ENCODE measurements around the gene RABGEF1. TPM values are rescaled to one million over a fixed set of nuclear protein-coding genes. Genes with fewer than 3 reads are reported as not detected.
"Not testable (repeated sequence)": the region's sequence is repeated elsewhere in the genome, so short reads cannot be mapped to it uniquely, and the experiment has no call there.

RABGEF1 gene
- total and polyA plus RNA-seq, 2 donors, result 22.9 to 30.1 TPM

DNA sequence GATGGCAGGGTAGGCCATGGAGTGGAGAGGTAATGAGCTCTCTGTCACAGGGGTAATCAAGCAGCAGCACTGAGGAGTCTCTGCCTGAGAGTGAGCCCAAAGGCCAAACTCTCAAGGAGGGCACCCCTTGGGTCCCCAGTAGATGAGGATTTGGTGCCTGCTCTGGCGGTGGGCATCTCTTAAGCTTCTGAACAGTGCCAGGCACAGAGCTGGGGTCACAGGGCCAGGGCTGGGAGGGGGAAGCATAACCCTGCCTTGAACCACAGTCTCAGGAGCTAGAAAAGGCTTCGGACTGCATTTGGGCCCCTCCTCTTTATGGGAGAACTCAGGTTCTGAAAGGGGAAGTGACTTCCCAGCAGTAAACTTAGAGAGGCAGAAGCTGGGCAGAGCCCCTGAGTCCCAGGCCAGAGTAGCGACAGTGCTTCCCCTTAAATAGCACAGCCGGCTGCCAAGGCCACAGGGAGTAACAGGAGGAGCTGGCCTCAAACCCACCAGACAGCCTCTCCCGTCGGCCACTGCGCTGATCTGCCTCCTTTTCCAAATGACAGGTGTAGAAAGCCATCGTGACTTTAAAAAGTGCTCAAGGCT, 76.8 kb downstream of the RABGEF1 start:
- WGBS, result 63% methylated on average over 7 of the region's 8 CpGs
- H3K36me3 ChIP-seq (ENCODE audit: insufficient read depth); DNase-seq (ENCODE audit: extremely low spot score); H3K4me1 ChIP-seq (ENCODE audit: insufficient read depth); H3K27ac ChIP-seq (ENCODE audit: low read depth); H3K4me3 ChIP-seq (ENCODE audit: low read depth, low read length): not testable (repeated sequence)

- H3K27ac ChIP-seq (ENCODE audit: low read depth); H3K36me3 ChIP-seq (ENCODE audit: insufficient read depth); H3K4me3 ChIP-seq (ENCODE audit: low read depth, low read length); DNase-seq (ENCODE audit: extremely low spot score); H3K4me1 ChIP-seq (ENCODE audit: insufficient read depth): not testable (repeated sequence)
- WGBS, result 77% methylated on average over 7 of the region's 7 CpGs
Observed at GRCh38 chr7:66817956-66818355, 77.4 kb downstream of the RABGEF1 start.

- Histone ChIP-seq H3K36me3 (ENCODE audit: insufficient read depth) (no peaks in the 10 kb centered on the region), H3K4me1 (ENCODE audit: insufficient read depth) (no peaks in the 10 kb centered on the region), H3K4me3 (ENCODE audit: low read depth, low read length) (no peak overlapping the region), H3K27ac (ENCODE audit: low read depth) (no peak overlapping the region)
- WGBS, result 85% methylated on average over 7 of the region's 7 CpGs
- no peak for DNase-seq (ENCODE audit: extremely low spot score)
Observed at GRCh38 chr7:66824041-66824440, 83.5 kb downstream of the RABGEF1 start.

DNA sequence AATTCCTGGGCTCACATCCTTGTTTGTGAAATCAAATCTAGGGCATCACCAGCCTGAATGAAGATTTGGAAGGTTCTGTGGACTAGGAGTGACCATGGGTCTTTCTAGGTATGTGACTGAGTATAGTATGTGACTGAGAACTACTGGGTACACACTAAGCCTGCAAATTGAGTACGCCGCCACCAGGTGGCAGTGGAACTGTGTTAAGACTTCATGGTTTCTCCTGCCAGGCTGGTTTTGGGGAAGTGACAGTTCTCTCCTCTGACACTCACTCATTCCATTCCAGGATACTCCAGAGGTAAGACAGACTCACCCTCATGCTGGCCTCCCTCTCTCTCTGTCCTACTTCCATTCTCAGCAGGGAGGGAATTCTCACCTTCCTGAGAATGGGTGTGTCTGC, 85.0 kb downstream of the RABGEF1 start:
- not testable (repeated sequence) for H3K27ac ChIP-seq (ENCODE audit: low read depth); H3K4me3 ChIP-seq (ENCODE audit: low read depth, low read length); H3K4me1 ChIP-seq (ENCODE audit: insufficient read depth); H3K36me3 ChIP-seq (ENCODE audit: insufficient read depth); DNase-seq (ENCODE audit: extremely low spot score)
- 33% methylated on average over 2 of the region's 2 CpGs for WGBS

GRCh38 chr7:66826649-66827048, 86.1 kb downstream of the RABGEF1 start:
- no peak overlapping the region for H3K4me3 ChIP-seq (ENCODE audit: low read depth, low read length)
- no peak overlapping the region for H3K27ac ChIP-seq (ENCODE audit: low read depth)
- DNase-seq (ENCODE audit: extremely low spot score), result no peak
- whole genome bisulfite sequencing, result 90% methylated on average over 3 of the region's 3 CpGs
- no peaks in the 10 kb centered on the region for H3K36me3 ChIP-seq (ENCODE audit: insufficient read depth)
- no peaks in the 10 kb centered on the region for H3K4me1 ChIP-seq (ENCODE audit: insufficient read depth)

GRCh38 chr7:66830976-66831375, 90.4 kb downstream of the RABGEF1 start:
- not testable (repeated sequence) for H3K27ac ChIP-seq (ENCODE audit: low read depth); DNase-seq (ENCODE audit: extremely low spot score); H3K4me3 ChIP-seq (ENCODE audit: low read depth, low read length); H3K4me1 ChIP-seq (ENCODE audit: insufficient read depth); H3K36me3 ChIP-seq (ENCODE audit: insufficient read depth)
- 86% methylated on average over 6 of the region's 6 CpGs for WGBS

- 84% methylated on average over 12 of the region's 12 CpGs for WGBS
- H3K27ac ChIP-seq (ENCODE audit: low read depth), result no peak overlapping the region
- DNase-seq (ENCODE audit: extremely low spot score), result no peak
- H3K4me3 ChIP-seq (ENCODE audit: low read depth, low read length), result no peak overlapping the region
- H3K36me3 ChIP-seq (ENCODE audit: insufficient read depth), result no peaks in the 10 kb centered on the region
- H3K4me1 ChIP-seq (ENCODE audit: insufficient read depth), result no peaks in the 10 kb centered on the region
Observed at GRCh38 chr7:66832531-66833351, 92.2 kb downstream of the RABGEF1 start.

DNA sequence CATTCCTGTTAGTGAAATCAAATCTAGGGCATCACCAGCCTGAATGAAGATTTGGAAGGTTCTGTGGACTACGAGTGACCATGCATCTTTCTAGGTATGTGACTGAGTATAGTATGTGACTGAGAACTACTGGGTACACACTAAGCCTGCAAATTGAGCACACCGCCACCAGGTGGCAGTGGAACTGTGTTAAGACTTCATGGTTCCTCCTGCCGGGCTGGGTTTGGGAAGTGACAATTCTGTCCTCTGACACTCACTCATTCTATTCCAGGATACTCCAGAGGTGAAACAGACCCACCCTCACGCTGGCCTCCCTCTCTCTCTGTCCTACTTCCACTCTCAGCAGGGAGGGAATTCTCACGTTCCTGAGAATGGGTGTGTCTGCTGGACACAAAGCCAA, 96.5 kb downstream of the RABGEF1 start:
- WGBS, result 34% methylated on average over 5 of the region's 5 CpGs
- Histone ChIP-seq H3K27ac (ENCODE audit: low read depth) (no peak overlapping the region), H3K36me3 (ENCODE audit: insufficient read depth) (no peaks in the 10 kb centered on the region), H3K4me1 (ENCODE audit: insufficient read depth) (no peaks in the 10 kb centered on the region), H3K4me3 (ENCODE audit: low read depth, low read length) (no peak overlapping the region)
- DNase-seq (ENCODE audit: extremely low spot score), result no peak

DNA sequence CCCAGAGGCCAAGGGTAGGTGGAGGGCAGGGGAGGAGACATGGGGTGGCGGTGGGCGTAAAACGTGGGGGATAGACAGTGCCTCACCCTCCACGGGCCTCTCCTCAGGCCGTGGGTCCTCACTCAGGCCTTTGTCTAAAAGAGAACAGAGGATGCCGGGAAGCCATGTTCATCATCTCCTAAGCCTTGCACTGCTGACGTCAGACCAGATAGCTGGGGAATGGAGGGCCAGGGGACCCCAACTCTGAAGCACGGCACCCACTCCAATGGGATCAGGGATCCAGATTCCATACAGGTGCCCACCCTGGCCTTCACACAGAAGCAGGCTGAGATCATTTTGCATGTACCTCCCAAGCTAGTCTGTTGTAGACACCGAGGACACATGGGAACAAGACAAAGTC, 97.1 kb downstream of the RABGEF1 start:
- H3K27ac ChIP-seq (ENCODE audit: low read depth), result no peak overlapping the region
- H3K36me3 ChIP-seq (ENCODE audit: insufficient read depth), result no peaks in the 10 kb centered on the region
- no peaks in the 10 kb centered on the region for H3K4me1 ChIP-seq (ENCODE audit: insufficient read depth)
- WGBS, result 91% methylated on average over 9 of the region's 9 CpGs
- DNase-seq (ENCODE audit: extremely low spot score), result no peak
- H3K4me3 ChIP-seq (ENCODE audit: low read depth, low read length), result no peak overlapping the region

GRCh38 chr7:66839814-66840213, 99.3 kb downstream of the RABGEF1 start:
- 88% methylated on average over 8 of the region's 8 CpGs for WGBS
- Histone ChIP-seq H3K36me3 (ENCODE audit: insufficient read depth) (no peaks in the 10 kb centered on the region), H3K4me3 (ENCODE audit: low read depth, low read length) (no peak overlapping the region), H3K27ac (ENCODE audit: low read depth) (no peak overlapping the region), H3K4me1 (ENCODE audit: insufficient read depth) (no peaks in the 10 kb centered on the region)
- no peak for DNase-seq (ENCODE audit: extremely low spot score)

GRCh38 chr7:66840316-66840715, 99.8 kb downstream of the RABGEF1 start:
- Histone ChIP-seq H3K27ac (ENCODE audit: low read depth) (no peak overlapping the region), H3K36me3 (ENCODE audit: insufficient read depth) (no peaks in the 10 kb centered on the region), H3K4me1 (ENCODE audit: insufficient read depth) (no peaks in the 10 kb centered on the region), H3K4me3 (ENCODE audit: low read depth, low read length) (no peak overlapping the region)
- DNase-seq (ENCODE audit: extremely low spot score), result no peak
- WGBS, result 86% methylated on average over 5 of the region's 5 CpGs

GRCh38 chr7:66841898-66842297, 101.4 kb downstream of the RABGEF1 start:
- Histone ChIP-seq H3K4me1 (ENCODE audit: insufficient read depth) (no peaks in the 10 kb centered on the region), H3K27ac (ENCODE audit: low read depth) (no peak overlapping the region), H3K4me3 (ENCODE audit: low read depth, low read length) (no peak overlapping the region), H3K36me3 (ENCODE audit: insufficient read depth) (no peaks in the 10 kb centered on the region)
- 94% methylated on average over 5 of the region's 5 CpGs for WGBS
- DNase-seq (ENCODE audit: extremely low spot score), result no peak

- WGBS, result 65% methylated on average over 7 of the region's 7 CpGs
- not testable (repeated sequence) for H3K4me3 ChIP-seq (ENCODE audit: low read depth, low read length); H3K4me1 ChIP-seq (ENCODE audit: insufficient read depth); H3K27ac ChIP-seq (ENCODE audit: low read depth); DNase-seq (ENCODE audit: extremely low spot score); H3K36me3 ChIP-seq (ENCODE audit: insufficient read depth)
Observed at GRCh38 chr7:66843492-66843891, 103.0 kb downstream of the RABGEF1 start.

DNA sequence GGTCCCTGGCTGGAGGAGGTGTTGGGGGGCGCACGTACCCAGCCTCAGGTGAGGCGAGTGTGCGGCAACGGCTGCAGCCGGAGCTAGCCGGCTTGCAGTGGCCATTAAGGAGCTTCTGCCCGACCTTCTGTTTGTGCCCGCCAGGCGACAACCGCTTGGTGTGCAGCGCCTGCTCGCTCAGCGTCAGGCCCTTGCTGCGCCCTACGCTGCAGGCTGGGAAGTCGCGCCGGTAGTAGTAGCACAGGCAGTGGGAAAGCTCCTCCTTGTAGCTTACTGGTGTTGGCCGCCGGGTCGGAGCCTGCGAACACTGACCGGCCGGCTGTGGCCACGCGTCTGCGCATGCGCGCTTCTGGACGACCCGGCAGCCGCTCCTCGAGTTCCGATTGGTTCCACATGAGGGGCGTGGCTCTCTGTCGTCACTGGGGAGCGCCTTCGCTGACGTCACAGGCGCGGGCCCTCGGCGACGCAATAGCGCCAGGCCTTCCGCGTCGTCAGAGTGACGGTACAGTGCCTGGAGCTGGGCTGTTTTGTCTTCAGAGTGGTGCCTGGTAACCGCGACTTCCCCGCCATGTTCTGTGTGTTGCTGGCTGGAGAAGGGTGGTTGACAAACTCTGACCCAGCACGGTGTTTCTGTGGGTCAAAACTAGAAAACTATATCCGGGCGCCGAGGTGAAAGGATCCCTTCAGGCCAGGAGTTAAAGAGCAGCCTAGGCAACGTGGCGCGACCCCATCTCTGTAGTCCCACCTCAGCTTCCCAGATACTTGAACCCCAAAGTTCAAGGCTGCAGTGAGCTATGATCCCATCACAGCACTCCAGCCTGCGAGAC, 104.2 kb downstream of the RABGEF1 start:
- peak; percentile 90 for DNase-seq (ENCODE audit: extremely low spot score)
- H3K36me3 ChIP-seq (ENCODE audit: insufficient read depth), result no peaks in the 10 kb centered on the region
- no peaks in the 10 kb centered on the region for H3K4me1 ChIP-seq (ENCODE audit: insufficient read depth)
- under 1% methylated on average over 61 of the region's 61 CpGs for WGBS
- H3K27ac ChIP-seq (ENCODE audit: low read depth), result peak overlapping the region; percentile 90
- H3K4me3 ChIP-seq (ENCODE audit: low read depth, low read length), result peak overlapping the region; percentile 75
